Keratinocyte (primary cell): ENCODE measurements around the gene ARTN. TPM values are rescaled to one million over a fixed set of nuclear protein-coding genes. Genes with fewer than 3 reads are reported as not detected.

ENCODE experiments used
- DNase-seq: peaks from one replicate; pipeline ENCODE4 v3.0.0-alpha.2; 2011; ENCODE audit warnings: low read depth, missing footprints, low spot score
- FAIRE-seq: peaks from 2 replicates; lab custom pipeline; 2011; peaks lifted over from hg19 to GRCh38; lab: Jason Lieb, UNC
- H2AFZ ChIP-seq: 2 replicates; pipeline ENCODE4 v1.6.0; 2012; ENCODE audit warnings: low read length, control low read depth, inconsistent platforms; ENCODE audit not compliant: control insufficient read depth
- H3K27ac ChIP-seq: 2 replicates; pipeline ENCODE4 v1.5.1; 2011; ENCODE audit warnings: low read length; ENCODE audit not compliant: control insufficient read depth, insufficient read depth
- H3K27me3 ChIP-seq: 3 replicates; pipeline ENCODE4 v1.6.0; 2011; ENCODE audit warnings: low read length; ENCODE audit not compliant: control insufficient read depth, insufficient read depth; ENCODE audit errors: extremely low read depth
- H3K36me3 ChIP-seq, 2 experiments: 2 replicates in 1 of 2; 3 replicates in 1 of 2; pipeline ENCODE4 v1.5.1; 2011; ENCODE audit warnings: low read length in 2 of 2, mild to moderate bottlenecking in 1 of 2; ENCODE audit not compliant: control insufficient read depth in 2 of 2, insufficient read depth in 2 of 2; ENCODE audit errors: extremely low read depth in 1 of 2
- H3K4me1 ChIP-seq: 3 replicates; pipeline ENCODE4 v1.5.1; 2011; ENCODE audit warnings: low read length; ENCODE audit not compliant: control insufficient read depth, insufficient read depth; ENCODE audit errors: extremely low read depth
- H3K4me2 ChIP-seq: 3 replicates; pipeline ENCODE4 v1.6.0; 2011; ENCODE audit warnings: low read depth, low read length; ENCODE audit not compliant: control insufficient read depth, insufficient read depth; ENCODE audit errors: extremely low read depth
- H3K4me3 ChIP-seq, 3 experiments: fragments of 200-600 bp in 1 of 3; sonication (generic) in 1 of 3; 2 replicates in 2 of 3; 3 replicates in 1 of 3; pipeline ENCODE4 v1.5.1; 2011 to 2016; ENCODE audit warnings: low read length in 3 of 3, mild to moderate bottlenecking in 3 of 3, control low read depth in 2 of 3, inconsistent platforms in 1 of 3, low read depth in 1 of 3, mixed read lengths in 1 of 3, mixed run types in 1 of 3, moderate library complexity in 1 of 3; ENCODE audit not compliant: control insufficient read depth in 2 of 3, insufficient read depth in 2 of 3; ENCODE audit errors: extremely low read depth in 1 of 3
- H3K79me2 ChIP-seq: 2 replicates; pipeline ENCODE4 v1.6.0; 2012; ENCODE audit warnings: low read length; ENCODE audit not compliant: control insufficient read depth, insufficient read depth
- H3K9ac ChIP-seq: 3 replicates; pipeline ENCODE4 v1.6.0; 2011; ENCODE audit warnings: low read length; ENCODE audit not compliant: control insufficient read depth, insufficient read depth; ENCODE audit errors: extremely low read depth
- H3K9me1 ChIP-seq: 3 replicates; pipeline ENCODE4 v1.6.0; 2011; ENCODE audit warnings: low read length; ENCODE audit not compliant: control insufficient read depth, insufficient read depth; ENCODE audit errors: extremely low read depth
- H3K9me3 ChIP-seq: 2 replicates; pipeline ENCODE4 v1.5.1; 2012; ENCODE audit warnings: low read depth, low read length; ENCODE audit not compliant: control insufficient read depth
- H4K20me1 ChIP-seq: 3 replicates; pipeline ENCODE4 v1.6.0; 2011; ENCODE audit warnings: low read length; ENCODE audit not compliant: control insufficient read depth, insufficient read depth; ENCODE audit errors: extremely low read depth
- CTCF ChIP-seq, 3 experiments: IDR thresholded peaks in 1 of 3; conservative IDR thresholded peaks in 1 of 3; optimal IDR thresholded peaks in 1 of 3; 2 replicates in 2 of 3; 3 replicates in 1 of 3; pipeline versions ENCODE3 to v1.5.1; 2011; ENCODE audit warnings: low read length in 3 of 3, mild to moderate bottlenecking in 3 of 3, moderate library complexity in 2 of 3, control low read depth in 1 of 3, inconsistent platforms in 1 of 3; ENCODE audit not compliant: insufficient read depth in 2 of 3; ENCODE audit errors: extremely low read depth in 1 of 3
- EZH2 ChIP-seq: IDR thresholded peaks from one replicate; pipeline ENCODE4 v1.6.1; 2012; ENCODE audit warnings: inconsistent platforms, mild to moderate bottlenecking, low read length, moderate library complexity
- dilution Hi-C: fragments of 300-500 bp; cut with MboI; formaldehyde crosslinking; loops from one replicate; pipeline ENCODE4 v1.7.0; 2020; ENCODE audit warnings: low sequenced_read_pairs; ENCODE audit not compliant: extremely low pct_ligation_motif_present
- polyA plus RNA-seq, 5 experiments: library from polyadenylated mRNA; depleted of rRNA in 3 of 5; stranded (reverse) in 3 of 5; stranded (forward) in 1 of 5; unstranded in 1 of 5; fragments of >200 nt; gene quantifications; 1 replicate in 1 of 5; 2 replicates in 3 of 5; 3 replicates in 1 of 5; pipeline versions ENCODE4 v1.2.1 to v1.2.3, GENCODE V29; 2011 to 2012; ENCODE audit warnings: missing spikeins in 2 of 5, low read depth in 1 of 5, low replicate concordance in 1 of 5

ARTN gene
- polyA plus RNA-seq, 1 donor (not counting 4 experiments of a cell fraction or from before 2014, with no cell fraction given) = 27.2 TPM

- H3K9me1 ChIP-seq = no peaks in the 10 kb centered on the region
- H3K4me2 ChIP-seq = peak overlapping the region; percentile 89
- TF ChIP-seq CTCF (optimal IDR thresholded peaks at IDR 0.05 in 1 of 3, IDR thresholded peaks at IDR 0.05 in 1 of 3, conservative IDR thresholded peaks at IDR 0.05 in 1 of 3; ENCODE audit: extremely low read depth in 1 of 3, insufficient read depth in 2 of 3, low read length in 3 of 3) (no peak), EZH2 (no peak)
- peak overlapping the region; percentile 97 for H3K27ac ChIP-seq
- peaks cover 10 to 15% of the 10 kb centered on the region in 2 experiments for H3K36me3 ChIP-seq
- peaks cover 56% of the 10 kb centered on the region for H3K79me2 ChIP-seq
- H3K9me3 ChIP-seq = no peaks in the 10 kb centered on the region
- dilution Hi-C loops = loop anchor here (25.0 kb wide), 2 partner anchors 110 to 235 kb away; partner anchors contain the start of gene ST3GAL3
- H3K4me3 ChIP-seq = peak overlapping the region; percentile 72 to 85 (median 79)
- no peaks in the 10 kb centered on the region for H3K27me3 ChIP-seq
- H4K20me1 ChIP-seq = peaks cover 5% of the 10 kb centered on the region
- peak overlapping the region; percentile 86 for H2AFZ ChIP-seq
- peak overlapping the region; percentile 98 for H3K9ac ChIP-seq
- FAIRE-seq = no peak
- H3K4me1 ChIP-seq = peaks cover 25% of the 10 kb centered on the region
- no peak for DNase-seq
These were observed 13.7 kb downstream of the ARTN start for GRCh38 chr1:43947061-43947873.

- peaks cover 59% of the 10 kb centered on the region for H3K79me2 ChIP-seq
- peaks cover under 1% of the 10 kb centered on the region for H3K9me1 ChIP-seq
- H3K9ac ChIP-seq = peak overlapping the region; percentile 98
- no peak for DNase-seq
- TF ChIP-seq CTCF (optimal IDR thresholded peaks at IDR 0.05 in 1 of 3, IDR thresholded peaks at IDR 0.05 in 1 of 3, conservative IDR thresholded peaks at IDR 0.05 in 1 of 3; ENCODE audit: extremely low read depth in 1 of 3, insufficient read depth in 2 of 3, low read length in 3 of 3) (no peak), EZH2 (no peak)
- no peak for FAIRE-seq
- peak overlapping the region; percentile 89 for H3K4me2 ChIP-seq
- H3K4me1 ChIP-seq = peaks cover 25% of the 10 kb centered on the region
- peaks cover 10 to 15% of the 10 kb centered on the region in 2 experiments for H3K36me3 ChIP-seq
- peaks cover 5% of the 10 kb centered on the region for H4K20me1 ChIP-seq
- H3K9me3 ChIP-seq = no peaks in the 10 kb centered on the region
- H3K27ac ChIP-seq = no peak overlapping the region
- H2AFZ ChIP-seq = no peak overlapping the region
- no peaks in the 10 kb centered on the region for H3K27me3 ChIP-seq
- dilution Hi-C loops = loop anchor here (25.0 kb wide), 2 partner anchors 111 to 236 kb away; partner anchors contain the start of gene ST3GAL3
- H3K4me3 ChIP-seq = peak overlapping the region; percentile 72 to 85 (median 79)
These were observed 14.4 kb downstream of the ARTN start for GRCh38 chr1:43947874-43948437.
